ENCODE data around the gene DNAJC4. TPM values are rescaled to one million over a fixed set of nuclear protein-coding genes. Genes with fewer than 3 reads are reported as not detected.
A peak's percentile ranks its signal among the peaks of the same experiment; 100 is the strongest.

DNAJC4 gene
- total and polyA plus RNA-seq, 9 of the 15 experiments (the other 6 are each of a cell fraction or from before 2014, with no cell fraction given), result 4.0 to 32.6 (median 19.9) TPM

- TF ChIP-seq TEAD4 (IDR thresholded peaks at IDR 0.05; ENCODE audit: low read length) (no peak), TEAD4 (CRISPR knock-in tag; IDR thresholded peaks at IDR 0.05; ENCODE audit: borderline replicate concordance) (0 out of 2 replicates have a peak, but pooled peaks have one; percentile 53), TAF9B (IDR thresholded peaks at IDR 0.05; ENCODE audit: partially characterized antibody) (peak; percentile 39), CBX3 (IDR thresholded peaks at IDR 0.05; ENCODE audit: borderline replicate concordance in 1 of 2, low read length in 2 of 2) (0 out of 3 replicates have a peak, but pooled peaks of 1 of the 2 experiments have one; percentile 2), RBM22 (IDR thresholded peaks at IDR 0.05; ENCODE audit: low read depth, low read length, poor library complexity, severe bottlenecking) (peak; percentile 47), ARID4B (CRISPR knock-in tag; IDR thresholded peaks at IDR 0.05) (peak; percentile 77; the same call in 1 of the 2 replicates), NRF1 (conservative IDR thresholded peaks at IDR 0.05 in 1 of 2, IDR thresholded peaks at IDR 0.05 in 1 of 2) (0 out of 4 replicates have a peak, but pooled peaks of 1 of the 2 experiments have one; percentile 17), RBM14 (IDR thresholded peaks at IDR 0.05; ENCODE audit: borderline replicate concordance, insufficient read depth, low read depth, low read length) (0 out of 2 replicates have a peak, but pooled peaks have one; percentile 79), ZNF175 (CRISPR knock-in tag; IDR thresholded peaks at IDR 0.05; ENCODE audit: low read depth) (no peak; the same call in none of the 2 replicates), FOXA3 (CRISPR knock-in tag; conservative IDR thresholded peaks at IDR 0.05 in 1 of 2, IDR thresholded peaks at IDR 0.05 in 1 of 2) (peak in 1 of 2 experiments; percentile 61; a peak in 1 of 4 replicates), C11orf30 (IDR thresholded peaks at IDR 0.05; ENCODE audit: low read depth) (no peak), CBFA2T3 (IDR thresholded peaks at IDR 0.05) (no peak), ZNF707 (CRISPR knock-in tag; conservative IDR thresholded peaks at IDR 0.05) (0 out of 2 replicates have a peak, but pooled peaks have one; percentile 15), SMAD4 (CRISPR knock-in tag; conservative IDR thresholded peaks at IDR 0.05) (peak; percentile 52; the same call in 1 of the 2 replicates), CHD1 (IDR thresholded peaks at IDR 0.05; ENCODE audit: low read length) (peak; percentile 95)
- TF ChIP-seq, protein P1, sequence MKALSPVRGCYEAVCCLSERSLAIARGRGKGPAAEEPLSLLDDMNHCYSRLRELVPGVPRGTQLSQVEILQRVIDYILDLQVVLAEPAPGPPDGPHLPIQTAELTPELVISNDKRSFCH (CRISPR knock-in tag; IDR thresholded peaks at IDR 0.05), result no peak
- TF ChIP-seq, protein P1 (tag; IDR thresholded peaks at IDR 0.05), result peak; percentile 30; the same call in 1 of the 2 replicates
- TF ChIP-seq, protein P2, sequence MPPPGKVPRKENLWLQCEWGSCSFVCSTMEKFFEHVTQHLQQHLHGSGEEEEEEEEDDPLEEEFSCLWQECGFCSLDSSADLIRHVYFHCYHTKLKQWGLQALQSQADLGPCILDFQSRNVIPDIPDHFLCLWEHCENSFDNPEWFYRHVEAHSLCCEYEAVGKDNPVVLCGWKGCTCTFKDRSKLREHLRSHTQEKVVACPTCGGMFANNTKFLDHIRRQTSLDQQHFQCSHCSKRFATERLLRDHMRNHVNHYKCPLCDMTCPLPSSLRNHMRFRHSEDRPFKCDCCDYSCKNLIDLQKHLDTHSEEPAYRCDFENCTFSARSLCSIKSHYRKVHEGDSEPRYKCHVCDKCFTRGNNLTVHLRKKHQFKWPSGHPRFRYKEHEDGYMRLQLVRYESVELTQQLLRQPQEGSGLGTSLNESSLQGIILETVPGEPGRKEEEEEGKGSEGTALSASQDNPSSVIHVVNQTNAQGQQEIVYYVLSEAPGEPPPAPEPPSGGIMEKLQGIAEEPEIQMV (tag; conservative IDR thresholded peaks at IDR 0.05; ENCODE audit: low read depth), result 0 out of 2 replicates have a peak, but pooled peaks have one; percentile 21
Measured at GRCh38 chr11:64206457-64207255, 23.7 kb upstream of the DNAJC4 start, which contains the start of gene FERMT3 (continued).
